ENCODE results near the gene F8. TPM values are rescaled to one million over a fixed set of nuclear protein-coding genes. Genes with fewer than 3 reads are reported as not detected.

F8 gene
- 10 to 100 TPM; 24.2 to 49.9 TPM for total RNA-seq
- 1 to 10 TPM; 2.7 to 6.1 TPM for polyA plus RNA-seq
- long read RNA-seq, donor 1, partial matches to known transcripts: 20 of 79 reads
- long read RNA-seq, donor 1, other reads (novel, unspliced or antisense): 55 of 79 reads
- long read RNA-seq, donor 2, partial matches to known transcripts: 20 of 33 reads
- long read RNA-seq, donor 2, other reads (novel, unspliced or antisense): 12 of 33 reads

DNA sequence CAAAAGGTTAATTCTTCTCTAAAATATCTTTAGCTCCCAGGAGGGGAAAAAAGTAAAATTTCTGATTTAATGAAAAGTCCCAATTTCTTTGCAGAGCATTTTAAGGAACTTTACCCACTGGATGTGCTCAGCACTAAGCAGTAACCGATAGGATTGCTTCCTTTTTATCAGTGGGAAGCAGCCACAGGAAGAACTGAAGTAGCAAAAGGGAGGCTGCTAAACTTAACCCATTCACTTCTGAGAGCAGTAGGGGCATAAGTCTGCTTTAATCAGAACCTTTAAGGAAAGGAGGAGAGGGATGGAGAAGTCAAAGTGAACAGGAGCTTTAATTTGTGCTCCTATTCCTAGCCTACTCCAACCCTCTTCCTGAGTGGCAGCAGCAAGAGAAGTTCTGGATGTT, at the start of gene F8:
TSS of gene F8 (minus strand) at position 139 of the 400 bp plus-strand sequence. CDS start 171 bp downstream, outside the sequence.
- no peaks in the 10 kb centered on the region for H3K4me1 ChIP-seq (ENCODE audit: control insufficient read depth in 1 of 2, insufficient read depth in 2 of 2, low read length in 2 of 2)
- intact Hi-C loops (cut with DNase I): no loop called here
- H3K4me3 ChIP-seq (ENCODE audit: low read length in 2 of 2): no peak within 1 kb of the TSS
- no peaks in the 10 kb centered on the region for H3K27me3 ChIP-seq (ENCODE audit: control insufficient read depth in 1 of 2, insufficient read depth in 2 of 2, low read length in 1 of 2)
- H3K9me3 ChIP-seq (ENCODE audit: control insufficient read depth, low read length): no peaks in the 10 kb centered on the region
- no peak for ATAC-seq (ENCODE audit: low FRiP score)
- H3K27ac ChIP-seq (ENCODE audit: low read depth in 1 of 2, low read length in 2 of 2): no peak within 1 kb of the TSS
- WGBS, 2 donors: 16 to 17% methylated on average over 1 of the region's 1 CpG
- DNase-seq: no peak
- no peaks in the 10 kb centered on the region for H3K36me3 ChIP-seq (ENCODE audit: control insufficient read depth in 1 of 2, insufficient read depth in 2 of 2, low read length in 1 of 2)

DNA sequence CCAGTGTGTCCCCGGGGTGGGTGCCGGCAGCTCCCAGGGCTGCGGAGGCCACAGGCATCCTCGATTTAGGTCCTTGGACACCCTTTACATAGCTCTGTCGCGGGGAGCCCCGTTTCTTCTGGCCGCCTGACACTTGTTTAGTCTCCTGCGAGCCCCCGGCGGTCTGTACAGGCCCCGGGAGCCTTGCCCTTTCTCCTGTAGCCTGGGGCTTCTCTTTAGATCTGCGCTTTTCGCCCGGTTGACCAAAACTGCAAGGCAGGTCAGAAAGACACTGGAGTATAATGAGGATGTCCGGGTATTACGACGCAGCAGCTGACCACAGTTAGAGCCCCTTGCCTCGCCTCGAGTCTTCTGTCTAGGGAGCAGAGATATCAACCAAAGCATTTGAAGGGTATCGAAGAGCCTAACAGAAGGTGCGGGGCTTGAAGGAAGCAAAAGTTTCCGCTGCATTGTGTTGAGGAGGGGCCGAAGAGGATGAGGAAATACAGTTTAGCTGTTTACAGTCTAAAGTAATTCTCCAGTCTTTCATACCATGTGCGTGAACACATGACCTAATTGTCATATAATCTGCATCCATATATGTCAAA, 49.3 kb upstream of the F8 start:
- no peaks in the 10 kb centered on the region for H3K27me3 ChIP-seq (ENCODE audit: control insufficient read depth in 1 of 2, insufficient read depth in 2 of 2, low read length in 1 of 2)
- H3K4me3 ChIP-seq (ENCODE audit: low read length in 2 of 2): peak overlapping the region; percentile 42 to 63
- peaks cover 0 to 3% of the 10 kb centered on the region in 2 donors for H3K36me3 ChIP-seq (ENCODE audit: control insufficient read depth in 1 of 2, insufficient read depth in 2 of 2, low read length in 1 of 2)
- DNase-seq (no peak), ATAC-seq (ENCODE audit: low FRiP score) (no peak)
- intact Hi-C loops (cut with DNase I): no loop called here
- peak overlapping the region; percentile 20 to 41 for H3K27ac ChIP-seq (ENCODE audit: low read depth in 1 of 2, low read length in 2 of 2)
- no peaks in the 10 kb centered on the region for H3K9me3 ChIP-seq (ENCODE audit: control insufficient read depth, low read length)
- no peaks in the 10 kb centered on the region for H3K4me1 ChIP-seq (ENCODE audit: control insufficient read depth in 1 of 2, insufficient read depth in 2 of 2, low read length in 2 of 2)
- 1 to 29% methylated on average over 25 of the region's 25 CpGs for WGBS, 2 donors

DNA sequence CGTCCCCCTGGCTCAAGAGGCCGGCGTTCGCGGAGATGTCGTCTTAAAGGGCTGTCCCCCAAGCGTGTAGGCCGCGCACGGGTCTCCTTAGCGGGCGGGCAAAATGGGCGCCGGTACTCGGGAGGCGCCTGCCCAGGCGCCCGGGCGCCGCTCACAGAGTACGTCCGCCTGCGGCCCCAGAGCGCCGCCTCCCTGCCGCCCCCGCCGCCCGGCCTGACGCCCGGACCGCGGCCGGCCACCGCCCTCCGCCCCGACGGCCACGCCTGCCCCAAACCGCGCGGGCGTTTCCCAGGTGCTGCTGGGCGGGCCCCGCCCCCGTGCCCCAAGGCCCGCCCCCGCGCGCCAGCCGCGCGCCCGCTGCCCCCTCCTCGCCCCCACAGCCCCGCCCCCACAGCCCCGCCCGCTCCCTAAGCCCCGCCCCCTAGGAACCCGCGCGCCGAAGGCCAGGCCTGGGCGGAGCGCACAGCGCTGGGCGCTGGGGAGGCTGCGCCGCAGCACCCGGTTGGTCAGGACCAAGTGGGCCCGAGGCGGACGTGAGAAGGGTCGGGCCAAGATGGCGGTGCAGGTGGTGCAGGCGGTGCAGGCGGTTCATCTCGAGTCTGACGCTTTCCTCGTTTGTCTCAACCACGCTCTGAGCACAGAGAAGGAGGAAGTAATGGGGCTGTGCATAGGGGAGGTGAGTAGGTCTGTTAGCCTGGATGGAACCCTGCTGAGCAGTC, 48.6 kb upstream of the F8 start, which contains the start of the genes BRCC3, CMC4 and MTCP1:
TSS of gene BRCC3 (plus strand) at position 534 of the 719 bp plus-strand sequence. CDS start at position 554, 20 bp downstream.
TSS of gene CMC4 (minus strand) at position 162 of the 719 bp plus-strand sequence. CDS start 7,113 bp downstream, outside the sequence.
TSS of gene MTCP1 (minus strand) at position 162 of the 719 bp plus-strand sequence. CDS start 5,126 bp downstream, outside the sequence.
- peak within 1 kb of the TSS; percentile 42 to 79 for H3K4me3 ChIP-seq (ENCODE audit: low read length in 2 of 2)
- peaks cover 0 to 3% of the 10 kb centered on the region in 2 donors for H3K36me3 ChIP-seq (ENCODE audit: control insufficient read depth in 1 of 2, insufficient read depth in 2 of 2, low read length in 1 of 2)
- H3K9me3 ChIP-seq (ENCODE audit: control insufficient read depth, low read length): no peaks in the 10 kb centered on the region
- intact Hi-C loops (cut with DNase I): no loop called here
- ATAC-seq (ENCODE audit: low FRiP score) (peak; percentile 93), DNase-seq (peak; percentile 87 to 92)
- H3K27me3 ChIP-seq (ENCODE audit: control insufficient read depth in 1 of 2, insufficient read depth in 2 of 2, low read length in 1 of 2): no peaks in the 10 kb centered on the region
- WGBS, 2 donors: 1 to 29% methylated on average over 43 to 81 of the region's 81 CpGs
- peak within 1 kb of the TSS; percentile 20 to 90 for H3K27ac ChIP-seq (ENCODE audit: low read depth in 1 of 2, low read length in 2 of 2)
- no peaks in the 10 kb centered on the region for H3K4me1 ChIP-seq (ENCODE audit: control insufficient read depth in 1 of 2, insufficient read depth in 2 of 2, low read length in 2 of 2)

DNA sequence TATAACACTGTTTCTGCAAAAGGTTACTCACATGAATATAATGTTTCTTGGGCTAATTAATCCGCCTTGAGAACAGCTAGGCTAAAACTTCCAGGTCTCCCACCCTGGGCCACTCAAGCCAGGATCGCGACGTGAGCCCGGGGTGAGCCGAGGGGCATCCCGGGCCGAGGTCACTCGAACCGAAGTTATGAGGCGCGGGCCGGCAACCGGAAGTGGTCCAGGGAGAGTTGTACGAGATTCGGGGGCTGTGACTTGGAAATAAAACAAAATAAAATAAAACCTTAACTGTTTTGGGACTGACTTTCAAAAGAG, 48.1 kb upstream of the F8 start:
- 0 to 40% methylated on average over 16 of the region's 16 CpGs for WGBS, 2 donors
- peak overlapping the region in 1 of 2 donors; percentile 90 for H3K27ac ChIP-seq (ENCODE audit: low read depth in 1 of 2, low read length in 2 of 2)
- peak overlapping the region; percentile 33 to 79 for H3K4me3 ChIP-seq (ENCODE audit: low read length in 2 of 2)
- intact Hi-C loops (cut with DNase I): no loop called here
- H3K27me3 ChIP-seq (ENCODE audit: control insufficient read depth in 1 of 2, insufficient read depth in 2 of 2, low read length in 1 of 2): no peaks in the 10 kb centered on the region
- no peaks in the 10 kb centered on the region for H3K9me3 ChIP-seq (ENCODE audit: control insufficient read depth, low read length)
- peak; percentile 35 for ATAC-seq (ENCODE audit: low FRiP score)
- peaks cover 0 to 3% of the 10 kb centered on the region in 2 donors for H3K36me3 ChIP-seq (ENCODE audit: control insufficient read depth in 1 of 2, insufficient read depth in 2 of 2, low read length in 1 of 2)
- peak in 1 of 2 donors; percentile 77 for DNase-seq
- no peaks in the 10 kb centered on the region for H3K4me1 ChIP-seq (ENCODE audit: control insufficient read depth in 1 of 2, insufficient read depth in 2 of 2, low read length in 2 of 2)

DNA sequence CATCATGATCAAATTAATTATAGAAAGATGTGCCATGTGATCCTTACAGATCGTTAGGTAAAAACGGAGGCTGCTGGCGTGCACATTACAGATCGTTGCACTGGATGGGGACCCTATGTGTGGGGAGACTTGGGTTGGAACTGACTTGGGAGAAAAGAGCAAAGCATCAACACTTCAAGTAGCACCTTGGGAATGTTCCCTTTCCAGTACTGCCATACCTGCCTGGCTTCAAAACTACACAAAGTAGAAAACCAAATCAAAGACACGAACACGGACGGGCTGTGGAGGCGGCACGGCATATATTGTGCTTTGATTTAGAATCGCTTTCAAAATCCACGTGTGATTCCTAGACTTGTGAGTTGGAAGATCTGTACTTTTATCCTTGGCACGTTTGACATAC, 47.5 kb upstream of the F8 start:
- Histone ChIP-seq H3K36me3 (ENCODE audit: control insufficient read depth in 1 of 2, insufficient read depth in 2 of 2, low read length in 1 of 2) (peaks cover 0 to 3% of the 10 kb centered on the region in 2 donors), H3K4me1 (ENCODE audit: control insufficient read depth in 1 of 2, insufficient read depth in 2 of 2, low read length in 2 of 2) (no peaks in the 10 kb centered on the region), H3K9me3 (ENCODE audit: control insufficient read depth, low read length) (no peaks in the 10 kb centered on the region), H3K27me3 (ENCODE audit: control insufficient read depth in 1 of 2, insufficient read depth in 2 of 2, low read length in 1 of 2) (no peaks in the 10 kb centered on the region), H3K4me3 (ENCODE audit: low read length in 2 of 2) (peak overlapping the region; percentile 33 to 79), H3K27ac (ENCODE audit: low read depth in 1 of 2, low read length in 2 of 2) (no peak overlapping the region)
- WGBS, 2 donors: 1 to 36% methylated on average over 12 of the region's 12 CpGs
- intact Hi-C loops (cut with DNase I): no loop called here
- DNase-seq (no peak), ATAC-seq (ENCODE audit: low FRiP score) (no peak)

DNA sequence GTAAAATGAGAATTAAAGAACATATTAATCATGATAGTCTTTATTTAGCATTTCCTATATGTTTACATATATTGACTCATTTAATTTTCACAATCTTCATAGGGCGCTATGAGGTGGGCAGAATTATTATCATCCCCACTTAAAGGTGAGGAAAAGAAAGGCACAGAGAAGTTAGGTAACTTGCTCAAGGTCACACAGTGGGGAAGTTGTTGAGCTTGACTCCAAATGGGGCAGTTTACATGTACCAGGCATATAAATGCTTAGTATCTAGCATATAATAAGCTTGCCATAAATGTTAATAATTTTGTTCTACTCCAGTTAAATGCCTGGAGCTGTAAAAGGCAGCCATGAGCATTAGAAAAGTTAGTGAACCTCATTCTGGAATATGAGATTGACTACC, 46.9 kb upstream of the F8 start:
- no peaks in the 10 kb centered on the region for H3K27me3 ChIP-seq (ENCODE audit: control insufficient read depth in 1 of 2, insufficient read depth in 2 of 2, low read length in 1 of 2)
- no peak overlapping the region for H3K4me3 ChIP-seq (ENCODE audit: low read length in 2 of 2)
- no peaks in the 10 kb centered on the region for H3K9me3 ChIP-seq (ENCODE audit: control insufficient read depth, low read length)
- H3K27ac ChIP-seq (ENCODE audit: low read depth in 1 of 2, low read length in 2 of 2): no peak overlapping the region
- WGBS, 2 donors: 79 to 98% methylated on average over 1 of the region's 1 CpG
- intact Hi-C loops (cut with DNase I): loop anchor here in 1 of 2 donors (5.0 kb wide), 1 partner anchor 37 kb away; no protein-coding TSS in a partner anchor
- no peak for DNase-seq
- ATAC-seq (ENCODE audit: low FRiP score): no peak
- peaks cover 0 to 3% of the 10 kb centered on the region in 2 donors for H3K36me3 ChIP-seq (ENCODE audit: control insufficient read depth in 1 of 2, insufficient read depth in 2 of 2, low read length in 1 of 2)
- H3K4me1 ChIP-seq (ENCODE audit: control insufficient read depth in 1 of 2, insufficient read depth in 2 of 2, low read length in 2 of 2): no peaks in the 10 kb centered on the region

DNA sequence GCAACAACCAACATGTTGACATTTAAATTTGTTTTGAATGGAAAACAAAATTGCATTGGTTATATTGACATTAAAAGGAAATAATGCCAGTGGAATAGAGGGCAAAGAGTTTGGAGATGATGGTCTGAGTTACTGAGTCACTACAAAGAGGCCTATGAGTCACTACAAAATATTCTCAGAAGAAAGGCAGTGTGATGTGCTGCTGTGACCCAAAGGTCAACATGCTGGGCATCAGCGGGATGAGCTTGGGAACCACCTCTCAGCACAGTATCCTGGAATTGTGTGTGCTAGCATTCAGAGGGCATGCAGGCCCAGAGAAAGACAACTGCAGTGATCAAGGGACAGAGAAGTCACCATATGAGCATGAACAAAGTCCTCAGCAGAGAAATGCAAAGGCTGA, 45.6 kb upstream of the F8 start:
- H3K27ac ChIP-seq (ENCODE audit: low read depth in 1 of 2, low read length in 2 of 2): no peak overlapping the region
- no peak for ATAC-seq (ENCODE audit: low FRiP score)

DNA sequence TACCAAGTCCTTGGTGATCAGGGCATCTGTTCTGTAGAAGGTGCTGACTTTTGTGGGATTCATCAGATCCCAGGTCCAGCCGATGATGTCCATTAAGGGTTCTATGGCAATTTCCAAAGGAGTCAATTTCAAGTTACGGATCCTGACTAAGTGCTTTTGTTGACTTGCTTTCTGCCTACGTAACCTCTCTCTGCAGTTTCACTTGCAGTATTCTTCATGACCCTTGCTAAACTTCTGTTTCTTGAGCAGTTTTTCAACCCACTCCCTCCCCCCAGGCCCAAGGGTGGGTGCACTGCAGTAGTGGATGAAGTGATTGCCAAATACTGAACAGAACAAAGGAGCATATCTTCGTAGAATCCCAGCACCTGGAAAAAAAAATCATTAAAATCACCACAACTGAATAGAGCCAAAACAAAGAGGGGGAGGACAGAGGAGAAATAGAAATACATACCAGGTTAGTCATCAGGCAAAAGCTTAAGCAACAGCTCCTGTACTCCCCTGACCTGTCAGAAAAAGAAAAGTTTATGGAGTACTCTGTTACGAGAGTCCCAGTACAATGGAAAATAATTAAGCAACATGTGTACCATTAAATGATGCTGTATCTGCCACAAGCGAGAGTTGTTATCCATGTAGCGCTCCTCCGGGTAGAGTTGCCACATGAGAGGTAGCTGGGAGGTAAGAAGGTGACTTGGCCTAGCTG, 42.7 kb upstream of the F8 start:
- Histone ChIP-seq H3K4me3 (ENCODE audit: low read length in 2 of 2) (no peak overlapping the region), H3K4me1 (ENCODE audit: control insufficient read depth in 1 of 2, insufficient read depth in 2 of 2, low read length in 2 of 2) (no peaks in the 10 kb centered on the region), H3K27ac (ENCODE audit: low read depth in 1 of 2, low read length in 2 of 2) (no peak overlapping the region), H3K27me3 (ENCODE audit: control insufficient read depth in 1 of 2, insufficient read depth in 2 of 2, low read length in 1 of 2) (no peaks in the 10 kb centered on the region), H3K36me3 (ENCODE audit: control insufficient read depth in 1 of 2, insufficient read depth in 2 of 2, low read length in 1 of 2) (peaks cover 0 to 2% of the 10 kb centered on the region in 2 donors), H3K9me3 (ENCODE audit: control insufficient read depth, low read length) (no peaks in the 10 kb centered on the region)
- DNase-seq (no peak), ATAC-seq (ENCODE audit: low FRiP score) (no peak)
- WGBS, 2 donors: 77 to 87% methylated on average over 8 of the region's 8 CpGs
- intact Hi-C loops (cut with DNase I): loop anchor here in 1 of 2 donors (5.0 kb wide), 1 partner anchor 33 kb away; no protein-coding TSS in a partner anchor

More for the DNA sequence above, 45.6 kb upstream of the F8 start:
- DNase-seq: no peak
- H3K36me3 ChIP-seq (ENCODE audit: control insufficient read depth in 1 of 2, insufficient read depth in 2 of 2, low read length in 1 of 2): no peaks in the 10 kb centered on the region
- H3K4me3 ChIP-seq (ENCODE audit: low read length in 2 of 2): no peak overlapping the region
- no peaks in the 10 kb centered on the region for H3K27me3 ChIP-seq (ENCODE audit: control insufficient read depth in 1 of 2, insufficient read depth in 2 of 2, low read length in 1 of 2)
- H3K4me1 ChIP-seq (ENCODE audit: control insufficient read depth in 1 of 2, insufficient read depth in 2 of 2, low read length in 2 of 2): no peaks in the 10 kb centered on the region
- no peaks in the 10 kb centered on the region for H3K9me3 ChIP-seq (ENCODE audit: control insufficient read depth, low read length)
- intact Hi-C loops (cut with DNase I): loop anchor here in 1 of 2 donors (5.0 kb wide), 1 partner anchor 36 kb away; no protein-coding TSS in a partner anchor
- WGBS, 2 donors: 67 to 75% methylated on average over 1 of the region's 1 CpG
